HepG2 (cell line): Measurements from ENCODE around the gene CABLES2. TPM values are rescaled to one million over a fixed set of nuclear protein-coding genes. Genes with fewer than 3 reads are reported as not detected.

ENCODE experiments used
- AHR ChIP-seq: IDR thresholded peaks from 2 replicates; pipeline ENCODE4 v1.6.1; 2018; ENCODE audit warnings: missing genetic modification reagents, missing compliant biosample characterization
- HCFC1 ChIP-seq: fragments of 150-350 bp; IDR thresholded peaks from 2 replicates; pipeline ENCODE4 v1.6.1; 2014; ENCODE audit warnings: low read depth, low read length
- HHEX ChIP-seq: IDR thresholded peaks from 2 replicates; pipeline ENCODE4 v1.6.1; 2016; ENCODE audit warnings: control low read depth
- HNRNPUL1 ChIP-seq: fragments of 200-400 bp; formaldehyde crosslinking; IDR thresholded peaks from 2 replicates; pipeline ENCODE4 v1.6.1; 2017; ENCODE audit warnings: low read depth, mild to moderate bottlenecking, low read length, moderate library complexity
- KMT2B ChIP-seq: IDR thresholded peaks from 2 replicates; pipeline ENCODE4 v1.6.1; 2016; ENCODE audit warnings: missing genetic modification reagents, missing compliant biosample characterization
- MTF2 ChIP-seq: sonication (generic); formaldehyde crosslinking; IDR thresholded peaks from 2 replicates; pipeline ENCODE4 v1.5.0; 2020; ENCODE audit warnings: missing genetic modification reagents, borderline replicate concordance
- MYNN ChIP-seq: sonication (generic); formaldehyde crosslinking; IDR thresholded peaks from 2 replicates; pipeline ENCODE4 v1.4.0; 2020; ENCODE audit warnings: mild to moderate bottlenecking, low read depth, missing genetic modification reagents
- MYPOP ChIP-seq: sonication (generic); formaldehyde crosslinking; IDR thresholded peaks from 2 replicates; pipeline ENCODE4 v1.8.1; 2023; ENCODE audit warnings: mild to moderate bottlenecking, moderate library complexity, missing genetic modification reagents
- NFIB ChIP-seq: sonication (generic); formaldehyde crosslinking; IDR thresholded peaks from 2 replicates; pipeline ENCODE4 v1.9.0; 2021; ENCODE audit warnings: missing genetic modification reagents, mild to moderate bottlenecking, borderline replicate concordance
- PPARG ChIP-seq: conservative IDR thresholded peaks from 2 replicates; pipeline ENCODE4 v1.6.1; 2016; ENCODE audit warnings: missing biosample characterization, missing genetic modification reagents
- SAFB2 ChIP-seq: sonication (generic); formaldehyde crosslinking; IDR thresholded peaks from 2 replicates; pipeline ENCODE4 v1.5.1; 2020; ENCODE audit warnings: missing genetic modification reagents, low read depth, mild to moderate bottlenecking, borderline replicate concordance
- TCF12 ChIP-seq, 2 experiments: fragments of 450-650 bp in 1 of 2; sonication (generic) in 1 of 2; formaldehyde crosslinking in 1 of 2; IDR thresholded peaks; 2 replicates each; pipeline versions ENCODE4 v1.6.1 to v1.8.0; 2017 to 2022; ENCODE audit warnings: antibody characterized with exemption in 1 of 2, mild to moderate bottlenecking in 1 of 2, missing genetic modification reagents in 1 of 2, moderate library complexity in 1 of 2
- UBTF ChIP-seq: sonication (generic); formaldehyde crosslinking; IDR thresholded peaks from 2 replicates; pipeline ENCODE4 v1.4.0; 2020; ENCODE audit warnings: mild to moderate bottlenecking, missing genetic modification reagents
- ZBTB33 ChIP-seq: sonication (generic); formaldehyde crosslinking; IDR thresholded peaks from 2 replicates; pipeline ENCODE4 v1.4.0; 2020; ENCODE audit warnings: missing genetic modification reagents
- ZNF136 ChIP-seq: sonication (generic); formaldehyde crosslinking; IDR thresholded peaks from 2 replicates; pipeline ENCODE4 v1.8.1; 2022; ENCODE audit warnings: low read depth, mild to moderate bottlenecking, moderate library complexity, missing genetic modification reagents
- ZNF282 ChIP-seq: fragments of 450-650 bp; IDR thresholded peaks from 2 replicates; pipeline ENCODE4 v1.6.1; 2018; ENCODE audit not compliant: partially characterized antibody
- ZSCAN25 ChIP-seq: sonication (generic); formaldehyde crosslinking; IDR thresholded peaks from 2 replicates; pipeline ENCODE4 v1.8.0; 2022; ENCODE audit warnings: mild to moderate bottlenecking, missing genetic modification reagents
- polyA plus RNA-seq, 8 experiments: library from polyadenylated mRNA; depleted of rRNA in 3 of 8; stranded (reverse) in 7 of 8; unstranded in 1 of 8; fragments of >200 nt; fragmentation: Illumina TruSeq in 4 of 8; extraction: Trizol in 4 of 8; gene quantifications; 2 replicates each; pipeline versions ENCODE4 v1.2.1 to v1.2.3, GENCODE V29; 2011 to 2016; ENCODE audit warnings: low read depth in 4 of 8, missing spikeins in 1 of 8, mixed read lengths in 1 of 8; ENCODE audit not compliant: insufficient read depth in 1 of 8
- total RNA-seq, 5 experiments: library from RNA; depleted of rRNA; stranded (reverse); fragments of >200 nt; fragmentation: Illumina TruSeq; extraction: Trizol; gene quantifications; 2 replicates each; pipeline ENCODE4 v1.2.3, GENCODE V29; 2016; ENCODE audit warnings: low read depth in 1 of 5
- TF ChIP-seq, protein P1 (sequence below): IDR thresholded peaks from 2 replicates; pipeline ENCODE4 v1.6.1; 2016; ENCODE audit warnings: low read depth, missing genetic modification reagents, missing compliant biosample characterization

The CABLES2 gene
- total and polyA plus RNA-seq, 2 of the 13 experiments (the other 11 are each of a cell fraction or from before 2014, with no cell fraction given), result 5.2 to 9.7 TPM

DNA sequence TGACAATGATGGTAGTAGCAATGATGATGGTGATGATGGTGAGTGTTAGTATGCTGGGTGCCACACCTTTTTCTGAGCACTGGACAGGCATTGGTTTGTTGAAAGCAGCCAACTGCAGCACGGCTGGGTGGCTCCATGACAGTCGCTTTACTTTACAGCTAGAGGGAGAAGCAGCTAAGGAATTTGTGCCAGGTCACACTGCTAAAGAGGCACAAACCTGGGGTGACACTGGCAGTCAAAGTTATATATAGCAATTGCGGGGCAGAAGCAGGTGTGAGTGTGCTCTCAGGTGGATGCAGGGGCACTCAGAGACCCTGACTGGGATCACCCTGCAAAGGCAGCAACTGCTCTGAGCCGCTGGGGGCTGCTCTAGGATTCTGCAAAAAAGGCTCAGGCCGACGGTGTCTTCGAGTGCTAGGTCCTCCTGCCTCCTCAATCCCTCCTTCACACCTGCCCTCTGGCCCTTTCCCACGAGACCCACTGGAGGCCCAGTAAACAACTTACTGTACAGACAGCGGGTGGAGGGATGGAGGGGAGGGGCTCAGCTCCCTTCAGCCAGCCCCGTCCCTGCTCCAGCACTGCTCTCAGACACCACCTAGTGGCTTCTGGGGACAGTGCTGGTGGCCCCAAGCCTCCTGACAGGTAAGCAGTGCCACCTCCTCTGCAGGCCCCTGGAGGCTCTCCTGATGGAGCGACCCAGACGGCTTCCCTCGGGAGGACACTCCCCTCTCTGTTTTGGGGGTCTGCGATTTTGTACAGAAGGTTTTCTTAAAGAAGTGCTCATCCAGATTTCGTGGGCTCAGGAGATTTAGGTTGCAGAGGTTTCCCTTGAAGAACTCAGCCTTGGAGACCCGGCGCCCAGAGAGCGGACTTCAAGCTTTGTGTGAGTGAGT is 24.5 kb downstream of the CABLES2 start (continued):
- TF ChIP-seq UBTF (CRISPR knock-in tag), result peak; percentile 68
- no peak for TF ChIP-seq ZNF136 (CRISPR knock-in tag)
- peak; percentile 84; the same call in 1 of the 2 replicates for TF ChIP-seq ZBTB33
- peak; percentile 42; the same call in 1 of the 2 replicates for TF ChIP-seq AHR (CRISPR knock-in tag)
- no peak for TF ChIP-seq MYPOP
- no peak for TF ChIP-seq TCF12 (IDR thresholded peaks at IDR 0.05)
- no peak for TF ChIP-seq TCF12 (CRISPR knock-in tag; IDR thresholded peaks at IDR 0.05)
- TF ChIP-seq HHEX (CRISPR knock-in tag), result no peak
- peak; percentile 51; the same call in 1 of the 2 replicates for TF ChIP-seq KMT2B (CRISPR knock-in tag)
- peak; percentile 43; the same call in 1 of the 2 replicates for TF ChIP-seq PPARG (CRISPR knock-in tag)
- TF ChIP-seq SAFB2 (CRISPR knock-in tag), result peak; percentile 35; the same call in 1 of the 2 replicates
- no peak for TF ChIP-seq ZNF282
- no peak for TF ChIP-seq HCFC1
- no peak; the same call in 1 of the 2 replicates for TF ChIP-seq MYNN (CRISPR knock-in tag)
- no peak for TF ChIP-seq HNRNPUL1
- no peak for TF ChIP-seq MTF2 (CRISPR knock-in tag)
- TF ChIP-seq, protein P1, sequence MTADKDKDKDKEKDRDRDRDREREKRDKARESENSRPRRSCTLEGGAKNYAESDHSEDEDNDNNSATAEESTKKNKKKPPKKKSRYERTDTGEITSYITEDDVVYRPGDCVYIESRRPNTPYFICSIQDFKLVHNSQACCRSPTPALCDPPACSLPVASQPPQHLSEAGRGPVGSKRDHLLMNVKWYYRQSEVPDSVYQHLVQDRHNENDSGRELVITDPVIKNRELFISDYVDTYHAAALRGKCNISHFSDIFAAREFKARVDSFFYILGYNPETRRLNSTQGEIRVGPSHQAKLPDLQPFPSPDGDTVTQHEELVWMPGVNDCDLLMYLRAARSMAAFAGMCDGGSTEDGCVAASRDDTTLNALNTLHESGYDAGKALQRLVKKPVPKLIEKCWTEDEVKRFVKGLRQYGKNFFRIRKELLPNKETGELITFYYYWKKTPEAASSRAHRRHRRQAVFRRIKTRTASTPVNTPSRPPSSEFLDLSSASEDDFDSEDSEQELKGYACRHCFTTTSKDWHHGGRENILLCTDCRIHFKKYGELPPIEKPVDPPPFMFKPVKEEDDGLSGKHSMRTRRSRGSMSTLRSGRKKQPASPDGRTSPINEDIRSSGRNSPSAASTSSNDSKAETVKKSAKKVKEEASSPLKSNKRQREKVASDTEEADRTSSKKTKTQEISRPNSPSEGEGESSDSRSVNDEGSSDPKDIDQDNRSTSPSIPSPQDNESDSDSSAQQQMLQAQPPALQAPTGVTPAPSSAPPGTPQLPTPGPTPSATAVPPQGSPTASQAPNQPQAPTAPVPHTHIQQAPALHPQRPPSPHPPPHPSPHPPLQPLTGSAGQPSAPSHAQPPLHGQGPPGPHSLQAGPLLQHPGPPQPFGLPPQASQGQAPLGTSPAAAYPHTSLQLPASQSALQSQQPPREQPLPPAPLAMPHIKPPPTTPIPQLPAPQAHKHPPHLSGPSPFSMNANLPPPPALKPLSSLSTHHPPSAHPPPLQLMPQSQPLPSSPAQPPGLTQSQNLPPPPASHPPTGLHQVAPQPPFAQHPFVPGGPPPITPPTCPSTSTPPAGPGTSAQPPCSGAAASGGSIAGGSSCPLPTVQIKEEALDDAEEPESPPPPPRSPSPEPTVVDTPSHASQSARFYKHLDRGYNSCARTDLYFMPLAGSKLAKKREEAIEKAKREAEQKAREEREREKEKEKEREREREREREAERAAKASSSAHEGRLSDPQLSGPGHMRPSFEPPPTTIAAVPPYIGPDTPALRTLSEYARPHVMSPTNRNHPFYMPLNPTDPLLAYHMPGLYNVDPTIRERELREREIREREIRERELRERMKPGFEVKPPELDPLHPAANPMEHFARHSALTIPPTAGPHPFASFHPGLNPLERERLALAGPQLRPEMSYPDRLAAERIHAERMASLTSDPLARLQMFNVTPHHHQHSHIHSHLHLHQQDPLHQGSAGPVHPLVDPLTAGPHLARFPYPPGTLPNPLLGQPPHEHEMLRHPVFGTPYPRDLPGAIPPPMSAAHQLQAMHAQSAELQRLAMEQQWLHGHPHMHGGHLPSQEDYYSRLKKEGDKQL (CRISPR knock-in tag), result no peak
- no peak for TF ChIP-seq NFIB
- peak; percentile 98 for TF ChIP-seq ZSCAN25 (CRISPR knock-in tag)
